Panc1 (cell line): ENCODE measurements around the gene IVD.

Experiments used
- TCF7L2 ChIP-seq: IDR thresholded peaks from 2 replicates; pipeline ENCODE4 v1.6.1; 2011; ENCODE audit warnings: mild to moderate bottlenecking, low read depth, low read length, inconsistent platforms
- TF ChIP-seq, protein P1 (sequence below): fragments of 450-650 bp; IDR thresholded peaks from 2 replicates; pipeline ENCODE4 v1.5.1; 2017; ENCODE audit warnings: mild to moderate bottlenecking

DNA sequence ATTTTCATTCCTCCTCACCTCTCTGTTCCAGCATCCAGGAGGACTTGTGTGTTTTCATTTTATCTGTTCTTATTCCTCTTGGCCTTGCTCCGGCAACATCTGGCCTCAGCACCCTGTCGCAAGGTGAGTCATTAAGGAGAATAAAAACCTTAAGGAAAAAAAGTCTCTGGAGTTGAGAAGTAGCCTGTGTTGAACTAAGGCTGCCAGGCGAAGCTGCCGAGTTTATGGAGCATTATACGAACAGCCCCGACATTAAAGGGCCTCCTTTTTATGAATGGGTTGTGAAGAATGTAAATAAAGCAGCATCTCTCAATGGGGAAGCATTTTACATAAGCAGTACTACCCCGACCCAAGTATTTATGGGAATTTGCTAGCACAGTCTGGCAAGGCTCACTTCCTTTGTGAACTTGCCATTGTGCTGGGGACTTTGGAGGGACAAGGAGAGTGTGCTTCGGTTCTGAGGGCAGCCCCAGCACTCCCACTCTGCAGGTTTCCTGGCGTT is 39.9 kb downstream of the IVD start:
- TF ChIP-seq TCF7L2 = peak; percentile 94
- TF ChIP-seq, protein P1, sequence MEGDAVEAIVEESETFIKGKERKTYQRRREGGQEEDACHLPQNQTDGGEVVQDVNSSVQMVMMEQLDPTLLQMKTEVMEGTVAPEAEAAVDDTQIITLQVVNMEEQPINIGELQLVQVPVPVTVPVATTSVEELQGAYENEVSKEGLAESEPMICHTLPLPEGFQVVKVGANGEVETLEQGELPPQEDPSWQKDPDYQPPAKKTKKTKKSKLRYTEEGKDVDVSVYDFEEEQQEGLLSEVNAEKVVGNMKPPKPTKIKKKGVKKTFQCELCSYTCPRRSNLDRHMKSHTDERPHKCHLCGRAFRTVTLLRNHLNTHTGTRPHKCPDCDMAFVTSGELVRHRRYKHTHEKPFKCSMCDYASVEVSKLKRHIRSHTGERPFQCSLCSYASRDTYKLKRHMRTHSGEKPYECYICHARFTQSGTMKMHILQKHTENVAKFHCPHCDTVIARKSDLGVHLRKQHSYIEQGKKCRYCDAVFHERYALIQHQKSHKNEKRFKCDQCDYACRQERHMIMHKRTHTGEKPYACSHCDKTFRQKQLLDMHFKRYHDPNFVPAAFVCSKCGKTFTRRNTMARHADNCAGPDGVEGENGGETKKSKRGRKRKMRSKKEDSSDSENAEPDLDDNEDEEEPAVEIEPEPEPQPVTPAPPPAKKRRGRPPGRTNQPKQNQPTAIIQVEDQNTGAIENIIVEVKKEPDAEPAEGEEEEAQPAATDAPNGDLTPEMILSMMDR = no peak
